HG03432 (cell line): ENCODE data around the gene U2SURP.

Experiments used
- ATAC-seq: cut with Tn5 transposase; IDR thresholded peaks from one replicate; pipeline ENCODE4 v1.9.1; 2021; ENCODE audit warnings: mild to moderate bottlenecking, moderate library complexity; ENCODE audit not compliant: unreplicated experiment

Gene U2SURP

DNA sequence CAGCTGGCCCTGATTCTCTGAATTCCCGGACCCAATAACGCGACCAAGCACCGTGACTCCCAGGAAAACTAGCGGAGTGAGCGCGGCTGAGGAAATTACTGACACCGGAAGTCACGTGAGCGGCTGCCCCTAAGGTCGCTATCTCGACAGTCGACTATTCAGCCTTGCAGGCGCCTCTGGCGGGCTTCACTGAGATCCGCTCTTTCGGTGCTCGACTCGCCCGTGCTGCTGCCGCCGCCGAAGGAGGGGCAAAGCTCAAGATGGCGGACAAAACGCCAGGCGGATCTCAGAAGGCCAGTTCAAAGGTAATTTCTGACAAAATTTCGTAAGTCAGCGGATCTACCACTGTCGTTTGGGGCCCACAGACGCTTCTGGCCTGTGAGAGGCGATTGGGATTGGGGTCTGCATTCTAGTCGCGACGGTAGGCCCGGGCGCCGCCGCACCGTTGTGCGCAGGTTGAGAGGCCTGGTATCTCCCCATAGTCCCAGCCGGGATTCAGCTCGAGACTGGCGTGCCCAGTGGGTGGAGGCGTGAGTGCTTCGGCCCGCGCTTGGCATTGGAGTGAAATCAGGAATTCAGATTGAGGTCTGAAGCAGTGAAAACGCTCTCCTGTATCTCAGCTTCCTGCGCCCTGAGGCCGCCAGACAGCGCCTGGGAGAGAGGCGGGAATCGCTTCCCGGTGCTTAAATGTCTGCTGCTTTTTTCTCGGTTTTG is at the start of gene U2SURP:
TSS of gene U2SURP (plus strand) at position 202 of the 714 bp plus-strand sequence. CDS start at position 261, 59 bp downstream.
- ATAC-seq = peak; percentile 86

DNA sequence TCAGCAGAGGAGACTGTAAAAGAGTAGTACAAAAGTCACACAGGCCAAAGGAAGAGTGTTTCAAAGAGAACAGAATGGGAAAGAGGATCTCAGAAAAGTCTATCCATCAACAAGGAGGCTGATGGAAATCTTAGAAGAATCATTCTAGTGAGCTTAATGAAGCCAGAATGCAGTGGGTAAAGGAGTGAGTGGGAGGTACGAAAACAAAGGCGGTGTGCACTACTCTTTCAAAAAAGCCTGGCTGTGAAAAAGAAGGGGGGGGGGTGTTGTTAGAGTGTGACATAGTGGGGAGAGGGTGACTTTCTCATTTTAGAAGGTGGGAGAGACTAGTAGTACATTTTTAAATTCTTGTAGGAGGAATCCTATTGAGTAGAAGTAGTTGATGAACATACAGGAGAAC is 49.6 kb upstream of the U2SURP start:
- ATAC-seq = no peak

- no peak for ATAC-seq
Observed at GRCh38 chr3:142952272-142953193, 48.8 kb upstream of the U2SURP start.

DNA sequence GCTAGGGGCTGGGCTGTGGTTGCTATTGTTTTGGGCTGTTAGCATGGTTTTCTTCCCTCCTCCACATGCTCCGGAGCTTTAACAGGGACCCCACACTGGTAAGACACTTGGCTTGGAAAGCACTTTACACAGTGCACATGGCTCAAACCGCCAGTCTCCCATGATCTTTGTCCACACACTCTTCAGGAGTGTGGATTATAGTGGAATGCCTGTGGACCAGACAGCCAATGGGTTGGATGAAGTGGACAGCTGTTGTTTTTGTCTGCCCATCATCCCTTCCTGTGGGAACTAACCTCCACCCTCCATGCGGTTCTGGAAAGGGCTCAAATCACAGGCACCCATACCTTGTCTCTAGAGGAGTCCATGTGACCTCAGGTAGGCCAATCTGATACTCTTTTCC is 47.9 kb upstream of the U2SURP start:
- ATAC-seq = no peak

GRCh38 chr3:142958707-142959106 is 42.7 kb upstream of the U2SURP start:
- no peak for ATAC-seq

DNA sequence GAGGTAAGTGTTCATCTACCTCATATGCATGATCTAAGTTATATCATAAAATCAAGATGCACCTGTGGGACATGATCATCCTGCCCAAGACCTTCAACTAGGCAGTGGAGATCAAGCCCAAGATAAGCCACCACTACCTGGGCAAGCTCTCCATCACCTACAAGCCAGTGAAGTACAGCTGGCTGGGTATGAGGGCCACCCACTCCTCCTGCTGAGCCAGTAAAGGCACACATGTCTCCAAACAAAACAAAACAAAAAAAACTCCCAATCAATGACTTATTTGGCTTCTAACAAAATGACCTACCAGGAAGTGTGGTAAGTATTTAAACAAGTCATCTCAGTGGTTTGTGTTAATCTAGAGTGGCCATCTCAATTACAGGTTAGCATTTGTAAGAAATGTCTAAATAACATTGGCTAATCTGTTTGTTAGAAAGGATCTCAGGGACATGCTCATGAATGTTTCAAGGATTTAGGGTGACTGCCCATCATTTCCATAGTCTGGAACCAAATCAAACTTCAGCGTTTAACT is 41.0 kb upstream of the U2SURP start:
- ATAC-seq = no peak

DNA sequence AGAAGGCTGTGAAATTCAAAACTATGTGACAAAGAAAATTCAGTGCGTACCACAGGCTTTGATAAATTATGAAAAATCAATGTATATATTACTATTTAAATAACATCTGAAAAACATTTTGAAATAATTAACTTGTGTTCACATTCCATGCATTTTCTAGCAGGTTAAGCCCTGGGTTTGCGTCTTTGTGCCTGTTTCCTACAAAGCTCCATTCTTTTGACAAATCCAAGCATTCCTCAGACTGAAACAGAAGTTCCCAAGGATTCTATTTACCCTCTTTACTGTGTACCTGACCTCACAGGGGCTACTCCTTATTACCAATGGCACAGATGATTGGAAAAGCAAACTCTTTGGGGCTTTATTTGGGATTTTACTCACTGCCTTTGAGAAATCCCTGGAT is 39.8 kb upstream of the U2SURP start:
- ATAC-seq = no peak

DNA sequence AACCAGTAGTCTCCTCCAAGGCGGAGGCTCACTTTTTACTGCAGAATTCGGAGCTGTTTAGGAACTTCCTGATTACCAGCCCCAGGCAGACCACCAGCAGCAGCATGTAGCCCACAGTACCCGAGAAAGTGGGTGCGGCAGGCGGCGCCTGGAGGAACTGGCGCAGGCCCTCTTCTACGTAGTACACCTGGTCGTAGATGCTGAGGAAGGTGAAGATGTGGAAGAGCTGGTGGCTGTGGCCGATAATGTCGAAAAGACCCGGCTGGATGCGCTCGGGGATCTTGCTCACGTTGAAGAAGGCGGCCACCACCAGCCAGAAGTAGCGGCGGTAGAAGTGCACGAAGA is 39.2 kb upstream of the U2SURP start:
- ATAC-seq = no peak

DNA sequence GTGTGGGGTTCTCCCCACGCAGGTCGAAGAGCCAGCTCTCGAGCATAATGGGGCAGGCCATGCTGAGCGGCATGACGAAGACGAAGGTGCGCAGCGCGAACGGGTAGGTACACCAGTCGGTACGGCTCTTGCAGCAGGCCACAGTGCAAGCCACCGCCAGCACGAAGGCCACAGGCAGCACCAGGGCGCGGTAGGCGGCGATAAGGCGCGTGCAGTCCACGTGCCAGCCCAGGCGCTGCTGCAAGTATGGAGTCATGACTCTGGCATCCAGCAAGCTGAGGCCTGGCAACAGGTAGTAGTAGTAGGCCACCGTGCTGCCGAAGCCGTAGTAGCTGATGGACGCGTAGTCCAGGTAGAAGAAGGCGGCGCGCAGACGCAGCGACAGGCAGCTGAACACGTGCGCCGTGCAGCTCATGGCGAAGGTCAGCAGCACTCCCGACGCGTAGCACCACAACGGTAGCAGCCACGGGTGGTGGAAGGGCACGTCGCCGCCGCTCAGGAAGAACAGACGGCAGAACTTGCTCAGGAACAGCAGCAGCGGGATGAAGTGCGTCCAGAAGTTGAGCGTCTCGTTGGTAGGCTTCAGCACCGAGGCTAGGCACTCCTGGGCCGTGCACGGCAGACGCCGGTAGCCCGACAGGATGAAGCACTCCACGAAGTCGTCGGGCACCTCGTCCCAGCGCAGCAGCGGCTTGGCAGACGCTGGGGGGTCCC is 38.7 kb upstream of the U2SURP start:
- ATAC-seq = peak; percentile 24

DNA sequence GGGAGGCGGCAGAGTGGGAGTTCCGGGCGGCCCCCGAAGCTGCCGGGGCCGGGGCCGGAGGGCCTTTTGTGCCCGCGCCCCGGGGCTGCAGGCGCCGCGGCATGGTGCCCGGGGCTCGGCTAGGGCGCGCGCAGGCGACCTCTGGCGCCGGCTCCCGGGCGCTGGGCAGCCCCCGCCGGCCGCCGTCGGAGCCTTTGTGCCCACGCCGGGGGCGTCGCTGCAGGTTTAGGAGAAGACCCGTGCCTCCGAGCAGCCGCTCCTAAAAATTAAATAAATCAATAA is 38.2 kb upstream of the U2SURP start:
- ATAC-seq = peak; percentile 43

- ATAC-seq = peak; percentile 65
Observed at GRCh38 chr3:142963516-142964448, 37.6 kb upstream of the U2SURP start, which contains the start of gene PAQR9. Gene PAQR9 (minus strand): TSS chr3:142963674. CDS start chr3:142963336, 338 bp downstream.

- no peak for ATAC-seq
Observed at GRCh38 chr3:142965581-142965980, 35.8 kb upstream of the U2SURP start.

GRCh38 chr3:142966808-142967207 is 34.6 kb upstream of the U2SURP start:
- ATAC-seq = no peak

GRCh38 chr3:142968319-142969025 is 32.9 kb upstream of the U2SURP start:
- ATAC-seq = no peak

DNA sequence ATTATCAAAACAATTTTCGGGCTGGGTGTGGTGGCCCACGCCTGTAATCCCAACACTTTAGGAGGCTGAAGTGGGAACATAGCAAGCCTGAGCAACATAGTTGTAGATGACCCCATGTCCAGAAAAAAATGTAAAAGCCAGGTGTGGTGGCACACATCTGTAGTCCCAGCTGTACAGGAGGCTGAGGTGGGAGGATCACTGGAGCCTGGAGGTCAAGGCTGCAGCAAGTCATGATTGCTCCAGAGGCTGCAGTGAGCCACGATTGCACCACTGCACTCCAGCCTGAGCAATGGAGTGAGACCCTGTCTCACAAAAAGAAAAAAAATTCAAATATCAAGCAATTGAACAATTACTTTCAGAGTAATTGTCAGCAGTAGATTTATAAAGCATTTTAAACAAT is 29.9 kb upstream of the U2SURP start:
- ATAC-seq = no peak

DNA sequence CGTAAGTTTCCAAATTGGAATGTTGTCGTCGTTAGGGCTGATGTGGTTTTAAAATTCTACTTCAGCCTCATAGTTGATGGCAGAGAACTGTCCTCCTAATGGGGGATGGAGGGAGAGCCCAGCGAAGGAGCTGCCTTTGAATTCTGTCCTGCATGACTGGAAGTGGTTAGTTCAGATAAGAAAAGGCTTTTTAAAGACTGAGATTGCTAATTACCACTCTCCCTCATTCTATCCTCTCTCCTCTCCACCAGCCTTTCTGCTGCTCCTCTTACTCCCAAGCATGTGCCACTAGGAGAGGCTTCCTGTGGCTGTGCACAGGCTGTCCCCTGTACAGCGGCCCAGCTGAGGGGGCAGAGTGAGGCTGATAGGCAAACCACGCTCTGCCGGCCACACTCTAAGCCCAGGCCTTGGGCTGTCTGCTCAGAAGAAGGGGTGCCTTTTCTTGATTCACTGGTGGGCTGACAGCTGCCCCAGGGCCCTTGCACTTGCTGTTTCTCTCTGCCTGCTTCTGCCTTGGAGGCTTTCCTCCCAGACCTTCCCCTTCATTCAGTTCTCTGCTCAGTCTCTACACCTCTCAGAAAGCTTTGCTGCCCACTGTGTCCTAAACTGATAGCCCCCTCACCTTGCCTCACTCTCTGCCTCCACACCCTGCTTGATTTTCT is 29.1 kb upstream of the U2SURP start:
- no peak for ATAC-seq

- ATAC-seq = no peak
Observed at GRCh38 chr3:142973217-142974009, 28.0 kb upstream of the U2SURP start.

GRCh38 chr3:142975316-142975995 is 25.9 kb upstream of the U2SURP start:
- ATAC-seq = no peak
